ENCODE measurements around the gene SMPD2. TPM values are rescaled to one million over a fixed set of nuclear protein-coding genes. Genes with fewer than 3 reads are reported as not detected.

The SMPD2 gene
- total RNA-seq, 4 donors from 2014 or later = 21.8 to 34.5 (median 28.1) TPM

GRCh38 chr6:109461733-109462526 lies 21.4 kb downstream of the SMPD2 start:
- TF ChIP-seq POLR2AphosphoS5 (IDR thresholded peaks at IDR 0.05) (no peak), CTCF (IDR thresholded peaks at IDR 0.05) (no peak), EP300 (IDR thresholded peaks at IDR 0.05) (no peak), POLR2A (IDR thresholded peaks at IDR 0.05) (no peak)
- H3K9me3 ChIP-seq = no peaks in the 10 kb centered on the region
- H3K36me3 ChIP-seq = peaks cover 34% of the 10 kb centered on the region
- H3K27me3 ChIP-seq = no peaks in the 10 kb centered on the region
- 82% methylated on average over 1 of the region's 1 CpG for WGBS
- no peak overlapping the region for H3K4me3 ChIP-seq
- H3K27ac ChIP-seq = peak overlapping the region; percentile 36
- H3K4me1 ChIP-seq = peaks cover 20% of the 10 kb centered on the region
- DNase-seq (ENCODE audit: low spot score in 2 of 2) = no peak

- WGBS = 89% methylated on average over 6 of the region's 7 CpGs
- Histone ChIP-seq H3K36me3 (peaks cover 64% of the 10 kb centered on the region), H3K4me1 (peaks cover 4% of the 10 kb centered on the region), H3K9me3 (no peaks in the 10 kb centered on the region), H3K27ac (no peak overlapping the region), H3K4me3 (no peak overlapping the region), H3K27me3 (no peaks in the 10 kb centered on the region)
- DNase-seq (ENCODE audit: low spot score in 2 of 2) = no peak
- TF ChIP-seq POLR2AphosphoS5 (IDR thresholded peaks at IDR 0.05) (no peak), POLR2A (IDR thresholded peaks at IDR 0.05) (no peak), CTCF (IDR thresholded peaks at IDR 0.05) (no peak), EP300 (IDR thresholded peaks at IDR 0.05) (no peak)
Measured at GRCh38 chr6:109465772-109466171, 25.2 kb downstream of the SMPD2 start.

GRCh38 chr6:109466212-109466923 lies 25.8 kb downstream of the SMPD2 start:
- no peak for TF ChIP-seq EP300 (IDR thresholded peaks at IDR 0.05)
- TF ChIP-seq POLR2AphosphoS5 (IDR thresholded peaks at IDR 0.05) = no peak
- TF ChIP-seq POLR2A (IDR thresholded peaks at IDR 0.05) = no peak
- no peak for TF ChIP-seq CTCF (IDR thresholded peaks at IDR 0.05)
- peaks cover 4% of the 10 kb centered on the region for H3K4me1 ChIP-seq
- H3K9me3 ChIP-seq = no peaks in the 10 kb centered on the region
- no peak for DNase-seq (ENCODE audit: low spot score in 2 of 2)
- H3K27me3 ChIP-seq = no peaks in the 10 kb centered on the region
- H3K36me3 ChIP-seq = peaks cover 66% of the 10 kb centered on the region
- H3K27ac ChIP-seq = no peak overlapping the region
- 90% methylated on average over 7 of the region's 7 CpGs for WGBS
- no peak overlapping the region for H3K4me3 ChIP-seq

- no peak overlapping the region for H3K4me3 ChIP-seq
- no peaks in the 10 kb centered on the region for H3K27me3 ChIP-seq
- WGBS = 93% methylated on average over 6 of the region's 6 CpGs
- no peak overlapping the region for H3K27ac ChIP-seq
- peaks cover 80% of the 10 kb centered on the region for H3K36me3 ChIP-seq
- no peaks in the 10 kb centered on the region for H3K9me3 ChIP-seq
- no peak for DNase-seq (ENCODE audit: low spot score in 2 of 2)
- peaks cover 4% of the 10 kb centered on the region for H3K4me1 ChIP-seq
- TF ChIP-seq CTCF (IDR thresholded peaks at IDR 0.05) (no peak), POLR2A (IDR thresholded peaks at IDR 0.05) (no peak), EP300 (IDR thresholded peaks at IDR 0.05) (no peak), POLR2AphosphoS5 (IDR thresholded peaks at IDR 0.05) (no peak)
Measured at GRCh38 chr6:109467696-109468095, 27.2 kb downstream of the SMPD2 start.

GRCh38 chr6:109469591-109470189 lies 29.2 kb downstream of the SMPD2 start:
- no peak overlapping the region for H3K4me3 ChIP-seq
- TF ChIP-seq CTCF (IDR thresholded peaks at IDR 0.05) = no peak
- TF ChIP-seq POLR2A (IDR thresholded peaks at IDR 0.05) = no peak
- TF ChIP-seq EP300 (IDR thresholded peaks at IDR 0.05) = no peak
- no peak for TF ChIP-seq POLR2AphosphoS5 (IDR thresholded peaks at IDR 0.05)
- 93% methylated on average over 5 of the region's 5 CpGs for WGBS
- peaks cover 88% of the 10 kb centered on the region for H3K36me3 ChIP-seq
- H3K9me3 ChIP-seq = no peaks in the 10 kb centered on the region
- no peaks in the 10 kb centered on the region for H3K27me3 ChIP-seq
- H3K27ac ChIP-seq = no peak overlapping the region
- H3K4me1 ChIP-seq = peaks cover 4% of the 10 kb centered on the region
- no peak for DNase-seq (ENCODE audit: low spot score in 2 of 2)
